ENCODE results near the gene NHS.
"Not testable (repeated sequence)": the region's sequence is repeated elsewhere in the genome, so short reads cannot be mapped to it uniquely, and the experiment has no call there.

The NHS gene

GRCh38 chrX:17495052-17495451 is 120.1 kb downstream of the NHS start:
- no peak for DNase-seq

GRCh38 chrX:17496407-17496806 is 121.4 kb downstream of the NHS start:
- DNase-seq: no peak
- no peak for TF ChIP-seq CTCF (IDR thresholded peaks at IDR 0.05; ENCODE audit: low read depth, low read length, missing control alignments)
- in situ Hi-C loops (cut with HindIII; ENCODE audit: low pct_ligation_motif_present, low sequenced_read_pairs): no loop called here

More at GRCh38 chrX:17495052-17495451, 120.1 kb downstream of the NHS start:
- Histone ChIP-seq H3K27ac (no peak overlapping the region), H3K27me3 (replicated peaks) (no peaks in the 10 kb centered on the region), H3K4me3 (ENCODE audit: low read depth, low read length) (no peak overlapping the region), H3K36me3 (replicated peaks) (no peaks in the 10 kb centered on the region)
- no peak for TF ChIP-seq CTCF (IDR thresholded peaks at IDR 0.05; ENCODE audit: low read depth, low read length, missing control alignments)
- in situ Hi-C loops (cut with HindIII; ENCODE audit: low pct_ligation_motif_present, low sequenced_read_pairs): no loop called here

GRCh38 chrX:17497193-17497592 is 122.2 kb downstream of the NHS start:
- Histone ChIP-seq H3K27ac (no peak overlapping the region), H3K27me3 (replicated peaks) (no peaks in the 10 kb centered on the region), H3K4me3 (ENCODE audit: low read depth, low read length) (no peak overlapping the region), H3K36me3 (replicated peaks) (no peaks in the 10 kb centered on the region)
- in situ Hi-C loops (cut with HindIII; ENCODE audit: low pct_ligation_motif_present, low sequenced_read_pairs): no loop called here
- no peak for DNase-seq
- no peak for TF ChIP-seq CTCF (IDR thresholded peaks at IDR 0.05; ENCODE audit: low read depth, low read length, missing control alignments)

More at GRCh38 chrX:17496407-17496806, 121.4 kb downstream of the NHS start:
- no peaks in the 10 kb centered on the region for H3K27me3 ChIP-seq (replicated peaks)
- H3K27ac ChIP-seq: no peak overlapping the region
- H3K36me3 ChIP-seq (replicated peaks): no peaks in the 10 kb centered on the region
- no peak overlapping the region for H3K4me3 ChIP-seq (ENCODE audit: low read depth, low read length)

- Histone ChIP-seq H3K4me3 (ENCODE audit: low read depth, low read length) (no peak overlapping the region), H3K36me3 (replicated peaks) (no peaks in the 10 kb centered on the region), H3K27me3 (replicated peaks) (no peaks in the 10 kb centered on the region), H3K27ac (peak overlapping the region; percentile 84)
- in situ Hi-C loops (cut with HindIII; ENCODE audit: low pct_ligation_motif_present, low sequenced_read_pairs): no loop called here
- DNase-seq: no peak
- no peak for TF ChIP-seq CTCF (IDR thresholded peaks at IDR 0.05; ENCODE audit: low read depth, low read length, missing control alignments)
Observed at GRCh38 chrX:17499512-17499911, 124.5 kb downstream of the NHS start.

GRCh38 chrX:17500145-17500579 is 125.2 kb downstream of the NHS start:
- no peak for TF ChIP-seq CTCF (IDR thresholded peaks at IDR 0.05; ENCODE audit: low read depth, low read length, missing control alignments)
- peak; percentile 79 for DNase-seq
- Histone ChIP-seq H3K27ac (peak overlapping the region; percentile 84), H3K36me3 (replicated peaks) (no peaks in the 10 kb centered on the region), H3K27me3 (replicated peaks) (no peaks in the 10 kb centered on the region), H3K4me3 (ENCODE audit: low read depth, low read length) (no peak overlapping the region)
- in situ Hi-C loops (cut with HindIII; ENCODE audit: low pct_ligation_motif_present, low sequenced_read_pairs): no loop called here

GRCh38 chrX:17501746-17502145 is 126.7 kb downstream of the NHS start:
- Histone ChIP-seq H3K36me3 (replicated peaks) (no peaks in the 10 kb centered on the region), H3K27me3 (replicated peaks) (no peaks in the 10 kb centered on the region), H3K4me3 (ENCODE audit: low read depth, low read length) (no peak overlapping the region), H3K27ac (no peak overlapping the region)
- in situ Hi-C loops (cut with HindIII; ENCODE audit: low pct_ligation_motif_present, low sequenced_read_pairs): no loop called here
- no peak for DNase-seq
- no peak for TF ChIP-seq CTCF (IDR thresholded peaks at IDR 0.05; ENCODE audit: low read depth, low read length, missing control alignments)

GRCh38 chrX:17506352-17506751 is 131.4 kb downstream of the NHS start:
- H3K27ac ChIP-seq; H3K4me3 ChIP-seq (ENCODE audit: low read depth, low read length); H3K27me3 ChIP-seq (replicated peaks); DNase-seq; H3K36me3 ChIP-seq (replicated peaks); in situ Hi-C loops (cut with HindIII; ENCODE audit: low pct_ligation_motif_present, low sequenced_read_pairs): not testable (repeated sequence)

All from brain microvascular endothelial cell (primary cell).